ENCODE data around the gene PTK7.

The PTK7 gene

GRCh38 chr6:43184268-43184985, 108.3 kb downstream of the PTK7 start:
- Histone ChIP-seq H3K4me3 (ENCODE audit: insufficient read depth, low read length, poor library complexity, severe bottlenecking) (no peak overlapping the region), H3K9me2 (replicated peaks; ENCODE audit: insufficient read depth, low read length) (no peaks in the 10 kb centered on the region), H3K36me3 (ENCODE audit: low read length) (0 out of 2 replicates have a peak, but pooled peaks cover 6% of the 10 kb centered on the region), H3K27me3 (ENCODE audit: low read length) (no peaks in the 10 kb centered on the region), H3K79me2 (ENCODE audit: insufficient read depth, low read length) (peaks cover 12% of the 10 kb centered on the region), H3K9ac (ENCODE audit: low read length) (no peak overlapping the region), H3K9me3 (ENCODE audit: insufficient read depth, low read length) (no peaks in the 10 kb centered on the region), H3F3A (ENCODE audit: insufficient read depth) (peaks cover 20% of the 10 kb centered on the region), H3K4me2 (ENCODE audit: low read depth, low read length, poor library complexity, severe bottlenecking) (no peak overlapping the region), H3K27ac (ENCODE audit: low read depth, low read length) (no peak overlapping the region), H2AFZ (ENCODE audit: low read depth, low read length, severe bottlenecking) (no peak overlapping the region), H4K20me1 (ENCODE audit: low read depth, low read length) (no peaks in the 10 kb centered on the region)
- TF ChIP-seq CTCF (IDR thresholded peaks at IDR 0.05; ENCODE audit: insufficient read depth, low read length, poor library complexity, severe bottlenecking) (no peak), EZH2phosphoT487 (conservative IDR thresholded peaks at IDR 0.05; ENCODE audit: low read length) (no peak)

GRCh38 chr6:43185391-43185985, 109.4 kb downstream of the PTK7 start:
- TF ChIP-seq EZH2phosphoT487 (conservative IDR thresholded peaks at IDR 0.05; ENCODE audit: low read length) (no peak), CTCF (IDR thresholded peaks at IDR 0.05; ENCODE audit: insufficient read depth, low read length, poor library complexity, severe bottlenecking) (no peak)
- no peak overlapping the region for H3K27ac ChIP-seq (ENCODE audit: low read depth, low read length)

GRCh38 chr6:43186019-43186418, 109.9 kb downstream of the PTK7 start:
- Histone ChIP-seq H3K4me3 (ENCODE audit: insufficient read depth, low read length, poor library complexity, severe bottlenecking) (no peak overlapping the region), H3K9me3 (ENCODE audit: insufficient read depth, low read length) (no peaks in the 10 kb centered on the region), H2AFZ (ENCODE audit: low read depth, low read length, severe bottlenecking) (no peak overlapping the region), H3K36me3 (ENCODE audit: low read length) (peaks cover 10% of the 10 kb centered on the region; the same call in 1 of the 2 replicates), H3K9me2 (replicated peaks; ENCODE audit: insufficient read depth, low read length) (no peaks in the 10 kb centered on the region), H3K27me3 (ENCODE audit: low read length) (no peaks in the 10 kb centered on the region), H3K9ac (ENCODE audit: low read length) (no peak overlapping the region), H3K79me2 (ENCODE audit: insufficient read depth, low read length) (peaks cover 12% of the 10 kb centered on the region), H3F3A (ENCODE audit: insufficient read depth) (peaks cover 20% of the 10 kb centered on the region), H3K4me2 (ENCODE audit: low read depth, low read length, poor library complexity, severe bottlenecking) (no peak overlapping the region), H4K20me1 (ENCODE audit: low read depth, low read length) (no peaks in the 10 kb centered on the region), H3K27ac (ENCODE audit: low read depth, low read length) (no peak overlapping the region)
- TF ChIP-seq CTCF (IDR thresholded peaks at IDR 0.05; ENCODE audit: insufficient read depth, low read length, poor library complexity, severe bottlenecking) (no peak), EZH2phosphoT487 (conservative IDR thresholded peaks at IDR 0.05; ENCODE audit: low read length) (no peak)

More at GRCh38 chr6:43185391-43185985, 109.4 kb downstream of the PTK7 start:
- Histone ChIP-seq H3K9me3 (ENCODE audit: insufficient read depth, low read length) (no peaks in the 10 kb centered on the region), H3K4me2 (ENCODE audit: low read depth, low read length, poor library complexity, severe bottlenecking) (no peak overlapping the region), H3K9ac (ENCODE audit: low read length) (no peak overlapping the region), H3K79me2 (ENCODE audit: insufficient read depth, low read length) (peaks cover 12% of the 10 kb centered on the region), H3K27me3 (ENCODE audit: low read length) (no peaks in the 10 kb centered on the region), H3K36me3 (ENCODE audit: low read length) (peaks cover 7% of the 10 kb centered on the region; the same call in 1 of the 2 replicates), H4K20me1 (ENCODE audit: low read depth, low read length) (no peaks in the 10 kb centered on the region), H3K9me2 (replicated peaks; ENCODE audit: insufficient read depth, low read length) (no peaks in the 10 kb centered on the region), H2AFZ (ENCODE audit: low read depth, low read length, severe bottlenecking) (no peak overlapping the region), H3F3A (ENCODE audit: insufficient read depth) (peaks cover 20% of the 10 kb centered on the region), H3K4me3 (ENCODE audit: insufficient read depth, low read length, poor library complexity, severe bottlenecking) (no peak overlapping the region)

Data from SU-DHL-6 (cell line).